Measurements from ENCODE around the gene BLVRB.
"Not testable (repeated sequence)": the region's sequence is repeated elsewhere in the genome, so short reads cannot be mapped to it uniquely, and the experiment has no call there.

BLVRB gene

GRCh38 chr19:40465557-40466218 is at the start of gene BLVRB:
TSS of gene BLVRB (minus strand) at chr19:40465745. CDS start at chr19:40465688, 57 bp downstream.
- DNase-seq: peak; percentile 82

GRCh38 chr19:40513741-40514315 is 48.3 kb upstream of the BLVRB start:
- DNase-seq: no peak

DNA sequence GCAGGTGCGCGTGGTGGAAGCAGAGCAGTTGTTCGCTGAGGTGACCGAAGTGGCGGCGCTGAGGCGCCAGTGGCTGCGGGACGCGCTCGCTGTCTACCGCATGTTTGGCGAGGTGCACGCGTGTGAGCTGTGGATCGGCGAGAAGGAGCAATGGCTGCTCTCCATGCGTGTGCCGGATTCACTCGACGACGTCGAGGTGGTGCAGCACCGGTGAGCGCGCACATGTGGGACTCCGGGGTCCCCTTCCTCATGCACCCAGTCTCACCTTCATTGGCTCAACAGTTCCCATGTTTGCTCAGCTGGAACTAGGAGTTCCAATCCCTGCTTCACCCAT is 47.8 kb upstream of the BLVRB start:
- no peak for DNase-seq

- DNase-seq: no peak
Measured at GRCh38 chr19:40512473-40513344, 47.2 kb upstream of the BLVRB start.

- no peak for DNase-seq
Measured at GRCh38 chr19:40512110-40512472, 46.5 kb upstream of the BLVRB start.

DNA sequence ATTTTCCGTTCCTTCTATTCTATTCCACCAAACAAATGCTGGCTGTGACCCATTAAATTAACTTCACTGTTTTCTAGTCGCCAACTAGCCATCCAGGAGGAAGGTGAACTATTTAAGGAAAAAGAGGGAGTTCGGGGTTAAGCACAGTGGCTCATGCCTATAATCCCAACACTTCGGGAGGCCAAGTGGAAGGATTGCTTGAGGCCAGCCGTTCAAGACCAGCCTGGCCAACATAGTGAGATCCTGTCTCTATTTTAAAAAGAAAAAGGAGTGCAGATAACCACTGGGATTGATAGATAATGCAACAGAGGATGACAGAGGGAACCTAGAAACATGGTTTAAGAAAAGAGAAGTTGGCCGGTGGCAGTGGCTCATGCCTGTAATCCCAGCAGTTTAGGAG is 45.9 kb upstream of the BLVRB start:
- DNase-seq: no peak

GRCh38 chr19:40510526-40511115 is 45.1 kb upstream of the BLVRB start:
- DNase-seq: no peak

- no peak for DNase-seq
Measured at GRCh38 chr19:40508739-40509260, 43.3 kb upstream of the BLVRB start.

- no peak for DNase-seq
Measured at GRCh38 chr19:40507892-40508291, 42.3 kb upstream of the BLVRB start.

GRCh38 chr19:40506099-40506498 is 40.6 kb upstream of the BLVRB start:
- no peak for DNase-seq

DNA sequence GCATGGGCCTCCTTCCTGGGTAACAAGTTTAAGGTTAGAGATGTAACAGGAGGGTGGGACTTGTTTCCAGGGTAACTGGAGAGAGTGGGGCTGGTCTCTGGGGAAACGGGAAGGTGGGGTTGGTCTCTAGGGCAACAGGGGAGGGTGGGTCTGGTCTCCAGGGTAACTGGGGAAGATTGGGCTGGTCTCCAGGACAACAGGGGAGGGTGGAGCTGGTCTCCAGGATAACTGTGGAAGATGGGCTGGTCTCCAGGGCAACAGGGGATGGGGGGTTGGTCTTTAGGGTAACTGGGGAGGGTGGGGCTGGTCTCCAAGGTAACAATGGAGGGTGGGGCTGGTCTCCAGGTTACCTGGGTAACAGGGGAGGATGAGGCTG is 37.8 kb upstream of the BLVRB start:
- no peak for DNase-seq

DNA sequence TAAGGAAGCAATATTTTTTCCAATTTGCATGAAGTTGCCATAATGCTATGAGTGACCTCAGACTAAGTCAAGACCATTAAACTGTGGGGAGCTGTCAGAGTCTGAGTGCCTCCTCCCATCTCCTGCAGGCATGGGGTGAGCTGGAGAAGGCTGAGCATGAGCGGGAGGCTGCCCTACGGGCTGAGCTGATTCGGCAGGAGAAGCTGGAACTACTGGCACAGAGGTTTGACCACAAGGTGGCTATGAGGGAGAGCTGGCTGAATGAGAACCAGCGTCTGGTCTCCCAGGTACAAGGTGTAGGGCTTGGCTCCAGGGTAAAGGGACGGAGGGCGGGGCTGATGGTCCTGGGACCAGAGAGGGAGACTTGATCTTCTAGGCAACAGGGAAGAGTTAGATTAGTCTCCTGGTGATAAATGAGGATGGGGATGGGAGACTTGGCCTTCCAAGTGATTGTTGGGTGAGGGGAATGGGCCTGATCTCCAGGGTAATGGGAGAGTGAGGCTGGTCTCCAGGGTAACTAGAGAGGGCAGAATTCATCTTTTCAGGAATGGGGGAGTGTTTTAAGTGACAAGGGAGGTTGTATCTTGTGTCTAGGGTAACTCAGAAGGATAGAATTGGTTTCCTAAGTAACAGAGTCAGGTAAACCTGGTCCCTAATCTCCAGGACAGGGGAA is 37.2 kb upstream of the BLVRB start:
- DNase-seq: no peak

DNA sequence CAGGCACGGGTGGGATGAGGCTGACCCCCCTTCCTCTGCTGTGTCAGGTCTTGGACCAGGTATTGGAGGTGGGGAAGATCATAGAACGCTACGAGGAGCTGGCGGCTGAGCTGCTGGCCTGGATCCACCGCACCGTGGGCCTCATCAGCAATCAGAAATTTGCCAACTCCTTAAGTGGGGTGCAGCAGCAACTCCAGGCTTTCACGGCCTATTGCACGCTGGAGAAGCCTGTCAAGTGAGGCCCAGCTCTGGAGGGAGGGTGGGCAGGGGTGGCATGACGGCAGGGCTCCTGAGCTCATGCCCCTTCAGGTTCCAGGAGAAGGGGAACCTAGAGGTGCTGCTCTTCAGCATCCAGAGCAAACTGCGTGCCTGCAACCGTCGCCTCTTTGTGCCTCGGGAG is 36.5 kb upstream of the BLVRB start:
- DNase-seq: no peak

GRCh38 chr19:40501599-40501998 is 36.1 kb upstream of the BLVRB start:
- no peak for DNase-seq

GRCh38 chr19:40500678-40501530 is 35.4 kb upstream of the BLVRB start:
- DNase-seq: not testable (repeated sequence)

- DNase-seq: no peak
Measured at GRCh38 chr19:40499320-40499719, 33.8 kb upstream of the BLVRB start.

DNA sequence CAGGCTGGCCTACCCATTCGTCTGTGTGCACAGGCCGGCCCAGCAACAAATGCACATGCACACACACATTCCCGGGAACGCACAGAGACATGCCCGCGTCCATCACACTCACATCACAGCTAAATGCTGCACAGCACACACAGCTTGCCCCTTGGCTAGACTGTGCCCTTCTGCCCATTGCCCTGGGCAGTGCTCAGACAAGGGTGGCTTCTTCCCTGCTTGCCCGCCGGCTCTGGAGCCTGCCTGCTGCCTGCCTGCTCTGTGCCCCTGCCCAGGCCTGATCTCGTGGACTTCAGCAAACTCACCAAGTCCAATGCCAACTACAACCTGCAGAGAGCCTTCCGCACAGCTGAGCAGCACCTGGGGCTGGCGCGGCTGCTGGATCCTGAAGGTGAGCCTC is 31.7 kb upstream of the BLVRB start:
- DNase-seq: no peak

DNA sequence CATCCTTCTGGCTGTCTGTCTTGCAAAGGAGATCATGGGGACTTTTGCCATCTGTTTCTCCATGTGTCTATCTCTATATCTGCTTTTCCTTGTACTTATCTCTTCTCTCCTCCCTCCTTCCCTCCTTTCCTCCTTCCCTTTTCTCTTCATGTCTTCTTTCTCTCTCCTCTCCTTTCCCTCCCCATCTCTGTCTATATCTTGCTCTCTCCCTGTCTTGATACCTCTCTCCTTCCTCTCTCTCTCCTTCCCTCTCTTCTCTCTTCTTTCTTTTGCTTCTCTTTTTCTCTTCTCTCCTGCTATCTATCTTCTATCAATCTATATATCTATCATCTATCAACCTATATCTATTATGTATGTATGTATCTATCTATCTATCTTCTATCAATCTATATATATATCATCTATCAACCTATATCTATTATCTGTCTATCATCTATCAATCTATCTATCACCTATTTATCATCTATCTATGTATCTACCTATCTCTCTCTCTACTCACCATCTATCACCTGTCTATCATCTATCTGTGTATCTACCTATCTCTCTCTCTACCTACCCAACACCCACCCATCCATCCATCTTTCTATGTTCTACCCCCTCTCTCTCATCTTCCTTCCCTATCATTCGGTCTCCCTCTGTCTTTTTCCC is 28.8 kb upstream of the BLVRB start:
- DNase-seq: no peak

DNA sequence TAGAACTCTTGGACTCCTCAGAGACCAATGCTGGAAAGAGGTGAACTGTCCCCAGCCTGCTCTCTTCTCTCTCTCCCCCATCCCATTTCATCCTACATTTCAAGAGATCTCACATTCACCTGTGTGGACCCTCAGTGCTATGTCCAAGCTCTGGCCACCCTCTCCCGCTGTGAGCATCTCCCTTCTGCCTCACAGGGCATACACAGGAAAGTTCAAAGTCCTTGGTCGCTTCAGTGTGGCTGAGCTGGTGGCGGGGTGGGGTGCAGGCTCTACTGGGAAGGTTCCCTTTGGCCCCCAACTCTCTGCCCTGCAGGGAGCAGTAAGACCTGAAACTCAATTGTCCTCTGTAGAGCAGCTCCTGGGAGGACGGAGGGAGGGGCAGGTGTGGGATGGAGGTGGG is 28.2 kb upstream of the BLVRB start:
- DNase-seq: no peak

DNA sequence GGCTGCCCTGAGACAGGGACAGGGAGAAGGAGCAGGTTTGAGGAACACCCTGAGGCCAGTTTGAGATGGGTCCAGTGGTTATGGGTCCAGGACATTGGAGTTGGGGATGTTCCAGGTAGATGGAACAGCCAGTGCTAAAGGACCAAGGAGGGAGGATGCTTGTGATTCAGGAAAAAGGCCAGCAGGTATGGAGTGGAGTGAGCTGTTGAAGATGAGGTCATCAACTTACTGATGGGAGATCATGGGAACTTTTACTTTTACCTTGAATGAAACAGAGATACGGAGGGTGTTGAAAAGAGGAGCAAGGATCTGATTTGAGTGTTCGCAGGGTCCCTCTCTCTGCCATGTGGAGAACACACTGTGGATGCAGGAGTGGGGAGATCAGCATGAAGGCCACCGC is 26.7 kb upstream of the BLVRB start:
- DNase-seq: no peak

DNA sequence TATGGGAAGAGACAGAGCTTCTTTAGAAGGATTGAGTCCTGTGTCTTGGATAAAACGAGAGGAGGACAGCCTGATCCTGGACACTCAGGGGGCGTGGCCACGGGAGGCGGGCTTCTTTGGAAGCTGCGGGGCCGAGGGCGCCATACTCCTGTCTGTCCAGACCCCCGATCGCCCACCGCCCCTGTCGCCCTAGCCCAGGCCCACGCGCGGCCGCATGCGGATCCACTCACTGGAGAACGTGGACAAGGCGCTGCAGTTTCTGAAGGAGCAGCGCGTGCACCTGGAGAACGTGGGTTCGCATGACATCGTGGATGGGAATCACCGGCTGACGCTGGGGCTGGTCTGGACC is 24.3 kb upstream of the BLVRB start:
- DNase-seq: no peak

DNA sequence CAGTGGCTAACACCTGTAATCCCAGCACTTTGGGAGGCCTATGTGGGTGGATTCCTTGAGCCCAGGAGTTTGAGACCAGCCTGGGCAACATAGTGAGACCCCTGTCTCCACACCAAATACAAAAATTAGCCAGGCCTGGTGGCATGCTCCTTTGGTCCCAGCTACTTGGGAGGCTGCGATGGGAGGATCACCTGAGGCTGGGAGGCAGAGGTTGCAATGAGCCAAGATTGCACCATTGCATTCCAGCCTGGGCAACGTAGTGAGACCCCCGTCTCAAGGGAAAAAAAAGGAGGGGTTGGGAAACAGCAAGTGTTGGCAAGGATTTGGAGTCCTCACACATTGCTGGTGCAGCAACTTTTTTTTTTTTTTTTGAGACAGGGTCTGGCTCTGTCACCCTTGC is 20.5 kb upstream of the BLVRB start:
- no peak for DNase-seq

All from cortex of kidney (tissue), 1 donor.